Liver (tissue), 9 donors: Measurements from ENCODE around the gene ITM2C. TPM values are rescaled to one million over a fixed set of nuclear protein-coding genes. Genes with fewer than 3 reads are reported as not detected.

Experiments
- DNase-seq: peaks from one replicate; pipeline ENCODE4 v3.0.0-alpha.2; 2017; ENCODE audit warnings: low spot score
- H3K27ac ChIP-seq, 2 donors: one replicate each; pipeline ENCODE4 v1.7.0; 2013; ENCODE audit warnings: inconsistent platforms in 2 of 2, low read length in 2 of 2, control low read depth in 1 of 2, low read depth in 1 of 2, mild to moderate bottlenecking in 1 of 2
- H3K27me3 ChIP-seq, 4 donors: one replicate each; pipeline versions ENCODE4 v1.6.1 to v1.7.0; 2013; ENCODE audit warnings: low read length in 3 of 4, inconsistent platforms in 1 of 4, mild to moderate bottlenecking in 1 of 4, moderate library complexity in 1 of 4; ENCODE audit not compliant: control insufficient read depth in 4 of 4, insufficient read depth in 4 of 4
- H3K36me3 ChIP-seq, 4 donors: one replicate each; pipeline versions ENCODE4 v1.6.1 to v1.7.0; 2013; ENCODE audit warnings: low read length in 3 of 4, mild to moderate bottlenecking in 3 of 4, low read depth in 1 of 4, moderate library complexity in 1 of 4; ENCODE audit not compliant: control insufficient read depth in 4 of 4, insufficient read depth in 3 of 4
- H3K4me1 ChIP-seq, 4 donors: one replicate each; pipeline versions ENCODE4 v1.6.1 to v1.7.0; 2013; ENCODE audit warnings: low read length in 3 of 4, mild to moderate bottlenecking in 3 of 4, moderate library complexity in 1 of 4; ENCODE audit not compliant: control insufficient read depth in 4 of 4, insufficient read depth in 4 of 4
- H3K4me3 ChIP-seq, 3 donors: one replicate each; pipeline versions ENCODE4 v1.6.1 to v1.7.0; 2013; ENCODE audit warnings: low read length in 3 of 3, control low read depth in 1 of 3, low read depth in 1 of 3, mild to moderate bottlenecking in 1 of 3
- H3K9ac ChIP-seq, 2 donors: one replicate each; pipeline ENCODE4 v1.7.0; 2013; ENCODE audit warnings: low read length in 2 of 2, mild to moderate bottlenecking in 2 of 2, moderate library complexity in 2 of 2, control low read depth in 1 of 2, low read depth in 1 of 2
- H3K9me3 ChIP-seq, 4 donors: one replicate each; pipeline versions ENCODE4 v1.6.1 to v1.7.0; 2013; ENCODE audit warnings: low read length in 3 of 4; ENCODE audit not compliant: control insufficient read depth in 4 of 4
- CTCF ChIP-seq: fragments of 150-350 bp; IDR thresholded peaks from 2 replicates; pipeline ENCODE4 v1.5.1; 2017; ENCODE audit warnings: improper control_type of control experiment, low read depth, low read length; ENCODE audit not compliant: missing input control
- FOXA1 ChIP-seq: IDR thresholded peaks from 2 replicates; pipeline ENCODE4 v1.6.1; 2016; ENCODE audit warnings: antibody characterized with exemption
- FOXA2 ChIP-seq: IDR thresholded peaks from 2 replicates; pipeline ENCODE4 v1.6.1; 2016; ENCODE audit warnings: antibody characterized with exemption
- HNF4A ChIP-seq, 2 donors: conservative IDR thresholded peaks; 2 replicates each; pipeline ENCODE4 v1.6.1; 2016; ENCODE audit warnings: antibody characterized with exemption in 2 of 2, mild to moderate bottlenecking in 2 of 2
- JUND ChIP-seq, 2 donors: IDR thresholded peaks; 2 replicates each; pipeline ENCODE4 v1.6.1; 2016; ENCODE audit warnings: antibody characterized with exemption in 2 of 2
- MAX ChIP-seq: IDR thresholded peaks from 2 replicates; pipeline ENCODE4 v1.6.1; 2016; ENCODE audit warnings: antibody characterized with exemption
- NR2F2 ChIP-seq: IDR thresholded peaks from 2 replicates; pipeline ENCODE4 v1.6.1; 2016; ENCODE audit warnings: antibody characterized with exemption
- REST ChIP-seq: IDR thresholded peaks from 2 replicates; pipeline ENCODE4 v1.6.1; 2016; ENCODE audit warnings: antibody characterized with exemption, mild to moderate bottlenecking
- RXRA ChIP-seq, 2 donors: IDR thresholded peaks; 2 replicates each; pipeline ENCODE4 v1.6.1; 2017 to 2018; ENCODE audit warnings: antibody characterized with exemption in 2 of 2, mild to moderate bottlenecking in 1 of 2
- TAF1 ChIP-seq: conservative IDR thresholded peaks from 2 replicates; pipeline ENCODE4 v1.6.1; 2016; ENCODE audit warnings: antibody characterized with exemption, mild to moderate bottlenecking
- WGBS: extraction: QIAGEN DNeasy Blood & Tissue Kit; methylation state at CpG from one replicate; pipeline ENCODE4 v1.1.7; 2013; 5-methylcytosine and 5-hydroxymethylcytosine counted together
- polyA plus RNA-seq, 2 donors: library from polyadenylated mRNA; stranded (reverse) in 1 of 2; unstranded in 1 of 2; fragments of 200-250 nt in 1 of 2; fragments of >200 nt in 1 of 2; fragmentation: Nextera tagmentation in 1 of 2; extraction: Ambion mirVana in 1 of 2; gene quantifications; one replicate each; pipeline versions ENCODE4 v1.2.1 to v1.2.3, GENCODE V29; 2013 to 2015
- total RNA-seq, 2 donors: library from RNA; depleted of rRNA; stranded (reverse); fragments of >200 nt; gene quantifications; one replicate each; pipeline ENCODE4 v1.2.3, GENCODE V29; 2014
- donor health status: healthy.
- donor health status: healthy.
- donor health status: healthy.
- donor health status: healthy.
- donor health status: healthy.

Gene ITM2C
- total and polyA plus RNA-seq, 4 donors = 13.6 to 45.2 (median 27.6) TPM

- Histone ChIP-seq H3K4me1 (peaks cover 0 to 3% (median 0%) of the 10 kb centered on the region in 4 donors), H3K9ac (no peak overlapping the region), H3K27ac (no peak overlapping the region), H3K27me3 (peaks cover 0 to 4% (median 0%) of the 10 kb centered on the region in 4 donors), H3K9me3 (no peaks in the 10 kb centered on the region), H3K4me3 (no peak overlapping the region), H3K36me3 (peaks cover 0 to 20% (median 16%) of the 10 kb centered on the region in 4 donors)
- TF ChIP-seq CTCF = no peak
- TF ChIP-seq REST = no peak
- TF ChIP-seq FOXA1 = no peak
- TF ChIP-seq TAF1 = no peak
- no peak for TF ChIP-seq FOXA2
- TF ChIP-seq MAX = no peak
- 84% methylated on average over 18 of the region's 18 CpGs for WGBS
- DNase-seq = no peak
These were observed 43.3 kb upstream of the ITM2C start for GRCh38 chr2:230821261-230821990.

GRCh38 chr2:230821991-230822520 is 42.7 kb upstream of the ITM2C start:
- Histone ChIP-seq H3K27me3 (peaks cover 0 to 4% (median 1%) of the 10 kb centered on the region in 4 donors), H3K36me3 (peaks cover 0 to 20% (median 16%) of the 10 kb centered on the region in 4 donors), H3K9ac (no peak overlapping the region), H3K27ac (no peak overlapping the region), H3K4me1 (peaks cover 0 to 3% (median 0%) of the 10 kb centered on the region in 4 donors), H3K9me3 (no peaks in the 10 kb centered on the region), H3K4me3 (no peak overlapping the region)
- DNase-seq = no peak
- 93% methylated on average over 13 of the region's 13 CpGs for WGBS
- TF ChIP-seq RXRA (IDR thresholded peaks at IDR 0.05) (no peak), NR2F2 (no peak), JUND (IDR thresholded peaks at IDR 0.05) (no peak), HNF4A (conservative IDR thresholded peaks at IDR 0.05) (no peak)
